Activated CD4-positive, alpha-beta T cell treated with anti-CD3 and anti-CD28 coated beads, Interleukin-2, amount 50 U/mL, for 4 hours (primary cell): ENCODE results near the gene TULP1.

Source experiments
- DNase-seq, 2 experiments: peaks; one replicate each; pipeline ENCODE4 v3.0.0-alpha.2; 2020

The TULP1 gene

GRCh38 chr6:35496036-35496840 is 16.5 kb downstream of the TULP1 start:
- DNase-seq: no peak

GRCh38 chr6:35495258-35496035 is 17.2 kb downstream of the TULP1 start:
- no peak for DNase-seq

GRCh38 chr6:35494161-35494563 is 18.5 kb downstream of the TULP1 start:
- DNase-seq: no peak

DNA sequence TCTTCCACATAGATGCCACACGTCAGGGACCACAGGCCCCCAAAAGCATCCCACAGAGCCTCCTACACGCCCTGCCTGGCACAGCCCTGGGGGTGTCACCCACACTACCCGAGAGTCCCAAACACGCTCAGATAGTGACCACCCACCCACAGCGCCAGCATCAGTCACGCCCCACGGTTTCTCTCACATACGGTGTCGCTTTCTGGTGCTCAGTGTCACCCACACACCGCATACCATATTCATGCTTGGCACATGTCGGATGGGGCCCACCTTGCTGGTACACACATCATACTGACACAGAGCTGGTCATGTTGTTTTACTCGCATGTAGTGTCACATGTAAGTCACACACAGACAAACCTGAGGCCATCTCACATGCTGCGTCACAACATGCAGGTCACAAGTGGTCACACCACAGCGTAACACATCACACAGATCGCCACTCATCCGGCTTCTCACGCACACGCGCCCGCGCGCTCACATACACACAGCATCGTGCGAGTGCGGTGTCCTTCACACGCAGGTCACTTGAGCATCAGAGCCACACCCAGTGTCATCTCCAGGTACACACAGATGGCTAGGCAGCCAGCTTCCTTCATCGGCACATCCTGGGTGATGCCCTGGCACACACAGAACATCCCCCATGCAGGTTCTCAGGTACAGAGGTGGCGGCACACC is 19.3 kb downstream of the TULP1 start:
- DNase-seq: no peak

- DNase-seq: no peak
These were observed 19.8 kb downstream of the TULP1 start for GRCh38 chr6:35492974-35493284.

DNA sequence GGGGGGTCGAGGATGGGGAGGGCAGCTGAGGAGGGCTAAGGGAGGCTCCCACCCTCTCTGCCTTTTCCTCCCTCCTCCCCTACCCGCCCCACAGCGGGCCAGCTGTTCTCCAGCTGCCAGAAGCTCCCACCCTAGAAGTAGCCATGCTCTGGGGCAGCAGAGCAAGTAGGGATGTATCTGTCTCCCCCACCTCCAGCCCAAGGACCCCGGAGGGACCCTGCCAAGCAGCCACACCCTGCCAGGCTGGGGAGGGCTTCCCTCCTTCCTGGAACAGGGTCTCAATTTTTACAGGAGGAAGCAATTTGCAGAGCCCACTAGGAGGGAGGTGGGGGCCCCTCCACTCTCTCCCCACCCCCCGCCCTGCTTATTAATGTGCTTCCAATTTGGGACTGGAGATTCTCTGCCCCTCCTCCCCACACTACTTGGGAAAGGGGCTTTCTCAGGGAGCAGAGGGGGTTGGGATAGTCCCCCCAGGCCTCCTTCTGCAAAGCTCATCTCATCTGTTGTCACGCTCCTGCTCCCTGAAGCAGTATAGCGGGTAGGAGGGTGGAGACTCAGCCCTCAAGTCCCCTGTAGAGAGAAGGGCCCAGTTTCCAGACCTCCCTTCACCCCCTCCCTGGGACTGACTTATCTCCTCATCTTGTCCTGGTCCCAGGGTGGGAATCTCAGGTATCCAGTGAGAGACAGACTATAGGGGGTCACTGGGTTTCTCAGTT is 20.3 kb downstream of the TULP1 start:
- no peak for DNase-seq

DNA sequence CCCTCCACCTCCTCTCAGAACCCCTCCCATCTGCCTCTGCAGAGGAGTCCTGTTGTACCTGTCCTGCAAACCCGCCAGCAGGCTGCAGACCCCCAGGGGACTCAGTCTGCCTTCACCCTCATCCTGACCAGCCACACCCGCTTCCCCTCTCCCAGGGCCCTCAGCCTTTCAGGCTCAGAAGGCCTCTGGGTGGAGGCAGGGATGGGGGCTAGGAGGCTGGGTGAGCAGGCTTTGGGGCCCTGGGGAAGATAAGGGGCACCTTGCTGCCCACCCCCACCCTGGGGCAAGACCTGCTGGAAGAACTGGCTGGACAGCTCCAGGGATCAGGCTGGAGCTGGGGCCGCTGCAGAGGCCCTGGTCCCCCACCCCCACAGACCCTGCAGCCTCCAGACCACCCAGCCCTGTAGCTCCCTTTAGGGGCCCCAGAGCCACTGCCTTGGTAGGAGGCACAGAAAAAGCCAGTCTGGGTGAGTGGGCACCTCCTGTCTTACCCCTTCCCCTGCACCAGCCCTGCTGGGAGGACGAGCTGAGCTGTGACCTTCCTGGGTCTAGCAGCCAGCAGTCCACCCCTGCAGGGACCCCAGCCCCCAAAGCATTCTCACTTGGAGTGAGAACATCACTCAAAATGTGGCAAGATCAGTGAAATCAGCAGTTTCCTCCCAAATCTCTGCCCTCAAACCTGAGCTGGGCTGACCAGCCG is 21.0 kb downstream of the TULP1 start:
- DNase-seq: no peak

- DNase-seq: no peak
These were observed 21.7 kb downstream of the TULP1 start for GRCh38 chr6:35490821-35491557.

- DNase-seq: no peak
These were observed 22.5 kb downstream of the TULP1 start for GRCh38 chr6:35489995-35490791.

DNA sequence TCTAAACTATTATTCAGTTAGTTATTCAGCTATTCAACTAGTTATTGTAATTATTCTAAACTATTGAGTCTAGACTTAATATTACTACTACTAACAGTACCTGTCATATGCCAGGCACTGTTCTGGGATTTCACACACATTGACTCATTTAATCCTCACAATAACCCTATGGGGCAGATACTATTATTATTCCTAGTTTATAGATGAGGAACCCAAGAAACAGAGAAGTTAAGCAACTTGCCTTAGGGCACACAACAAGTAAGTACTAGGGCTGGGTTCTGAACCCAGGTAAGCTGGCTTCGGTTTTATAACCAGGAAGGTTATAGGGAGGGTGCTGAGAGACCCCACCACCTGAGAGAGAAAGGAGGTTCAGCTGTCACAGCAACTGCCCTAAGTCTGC is 23.6 kb downstream of the TULP1 start:
- DNase-seq: no peak

DNA sequence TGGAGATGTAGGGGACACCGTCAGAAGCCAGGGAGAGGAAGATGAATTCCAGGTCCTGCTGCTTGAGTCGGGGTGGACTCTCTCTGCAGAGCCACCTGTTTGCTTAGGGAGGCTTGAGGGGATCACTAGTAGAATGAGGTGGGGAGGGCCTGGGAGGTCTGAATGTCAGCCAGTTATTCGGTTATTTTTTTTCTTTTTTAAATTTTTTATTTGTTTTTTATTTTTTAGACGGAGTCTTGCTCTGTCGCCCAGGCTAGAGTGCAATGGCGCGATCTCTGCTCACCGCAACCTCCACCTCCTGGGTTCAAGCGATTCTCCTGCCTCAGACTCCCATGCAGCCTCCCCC is 24.2 kb downstream of the TULP1 start:
- DNase-seq: no peak

GRCh38 chr6:35487658-35488516 is 24.8 kb downstream of the TULP1 start:
- no peak for DNase-seq

DNA sequence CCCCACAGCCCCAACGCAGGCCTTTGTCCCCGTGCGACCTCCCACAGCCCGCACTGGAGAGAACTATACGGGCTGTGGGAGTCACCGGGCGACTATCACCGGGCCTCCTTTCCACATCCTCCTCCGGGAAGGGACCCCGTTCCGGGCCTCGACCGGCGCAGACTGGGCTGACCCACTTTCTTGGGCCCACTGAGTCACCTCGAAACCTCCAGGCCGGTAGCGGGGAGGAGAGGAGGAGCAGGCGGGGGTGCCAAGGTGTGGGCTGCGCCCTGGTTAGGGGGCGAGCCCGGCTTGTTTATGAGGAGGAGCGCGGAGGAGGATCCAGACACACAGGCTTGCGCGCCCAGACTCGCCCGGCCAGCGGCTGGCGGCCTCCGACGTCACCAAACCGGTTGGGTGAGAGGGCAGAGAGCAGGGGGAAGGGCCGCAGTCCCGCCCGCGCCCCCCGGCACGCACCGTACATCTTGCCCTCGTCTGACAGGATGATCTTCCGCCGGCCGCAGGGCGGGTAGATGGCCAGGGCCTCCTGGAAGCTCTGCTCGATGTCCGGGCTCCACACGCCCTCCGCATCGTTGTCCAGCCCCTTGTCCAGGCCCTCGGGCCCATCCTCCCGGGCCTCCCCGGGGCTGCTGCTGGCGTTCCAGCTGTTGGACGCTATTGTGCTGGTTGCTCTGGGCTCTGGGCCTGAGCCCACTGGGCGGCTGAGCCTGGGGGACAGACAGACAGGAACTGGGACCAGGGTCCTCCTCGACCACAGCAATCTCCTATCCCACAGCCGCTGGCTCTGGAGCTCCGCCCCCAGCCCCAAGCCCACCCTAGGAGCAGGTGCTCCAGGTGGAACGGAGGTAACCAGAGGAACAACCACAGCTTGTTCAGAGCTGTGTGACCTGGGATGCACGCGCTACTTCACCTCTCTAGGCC is 26.4 kb downstream of the TULP1 start:
- DNase-seq: no peak

GRCh38 chr6:35485402-35485877 is 27.3 kb downstream of the TULP1 start:
- no peak for DNase-seq

DNA sequence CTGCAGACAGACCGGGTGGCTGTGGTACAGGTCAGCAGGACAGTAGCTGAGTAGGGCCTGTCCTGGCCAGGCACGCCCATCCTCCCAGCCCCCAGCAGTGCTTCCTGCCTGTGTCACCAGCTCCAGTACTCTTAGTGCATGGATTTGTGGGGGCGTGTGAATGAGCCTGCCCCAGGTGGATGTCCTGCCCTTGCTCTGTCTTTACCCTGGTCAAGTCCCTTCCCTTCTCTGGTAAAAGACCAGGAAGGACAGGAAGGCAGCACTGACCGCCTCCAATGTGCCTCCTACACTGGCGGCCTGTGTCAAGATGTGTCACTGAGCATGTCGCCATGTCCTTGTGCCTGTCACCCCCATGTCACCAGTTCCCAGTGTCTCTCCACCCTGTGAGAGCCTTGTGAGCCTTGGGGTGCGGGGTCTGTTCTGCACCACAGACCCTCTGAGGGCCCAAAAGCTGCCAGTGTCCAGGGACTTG is 27.7 kb downstream of the TULP1 start:
- no peak for DNase-seq

GRCh38 chr6:35483893-35484645 is 28.6 kb downstream of the TULP1 start:
- DNase-seq: no peak

GRCh38 chr6:35483490-35483889 is 29.2 kb downstream of the TULP1 start:
- no peak for DNase-seq

DNA sequence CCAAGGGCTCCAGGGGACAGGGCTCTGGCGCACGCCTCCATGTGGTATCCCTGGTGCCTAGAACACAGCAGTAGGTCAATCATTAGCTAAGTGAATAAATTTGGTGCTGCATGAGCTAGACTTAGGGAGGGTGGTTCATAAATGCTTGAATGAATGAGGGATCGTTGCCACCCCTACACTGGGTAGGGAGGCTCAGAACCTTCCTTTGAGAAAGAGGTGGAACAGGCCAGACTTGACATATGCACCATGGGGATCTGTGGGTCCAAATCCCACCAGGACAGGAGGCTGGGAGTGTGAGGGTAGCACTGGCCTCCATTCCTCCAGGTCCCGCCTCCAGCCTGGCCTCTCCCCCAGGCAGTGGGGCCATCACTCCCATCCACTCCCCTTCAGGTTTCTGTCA is 29.6 kb downstream of the TULP1 start:
- DNase-seq: no peak
